SK-N-SH (cell line): ENCODE results near the gene HSD17B11.

Source experiments
- CHD2 ChIP-seq: fragments of 150-350 bp; IDR thresholded peaks from 2 replicates; pipeline ENCODE4 v1.6.1; 2018; ENCODE audit warnings: low read length; ENCODE audit not compliant: partially characterized antibody
- CTCF ChIP-seq: fragments of 200-600 bp; sonication (generic); IDR thresholded peaks from 2 replicates; pipeline ENCODE4 v1.6.1; 2017; ENCODE audit warnings: antibody characterized with exemption, mild to moderate bottlenecking, moderate library complexity
- EP300 ChIP-seq, 2 experiments: IDR thresholded peaks; 2 replicates each; pipeline versions ENCODE4 v1.4.0 to v1.6.1; 2012; ENCODE audit warnings: borderline replicate concordance in 1 of 2, low read depth in 1 of 2, low read length in 1 of 2
- POLR2AphosphoS5 ChIP-seq: IDR thresholded peaks from 2 replicates; pipeline ENCODE4 v1.6.1; 2012; ENCODE audit warnings: low read depth, low read length
- RAD21 ChIP-seq: IDR thresholded peaks from 2 replicates; pipeline ENCODE4 v1.6.1; 2012; ENCODE audit warnings: mild to moderate bottlenecking, low read length
- SIN3A ChIP-seq: IDR thresholded peaks from 2 replicates; pipeline ENCODE4 v1.6.1; 2012; ENCODE audit warnings: low read depth, mild to moderate bottlenecking, low read length, moderate library complexity, borderline replicate concordance
- SMC3 ChIP-seq: IDR thresholded peaks from 2 replicates; pipeline ENCODE4 v1.6.1; 2012; ENCODE audit warnings: low read depth, low read length, improper control_type of control experiment
- USF2 ChIP-seq: fragments of 150-350 bp; IDR thresholded peaks from 2 replicates; pipeline ENCODE4 v1.6.1; 2017; ENCODE audit warnings: antibody characterized with exemption, low read length, low read depth, borderline replicate concordance

GRCh38 chr4:87298362-87298761 lies 92.6 kb downstream of the HSD17B11 start:
- TF ChIP-seq RAD21 (no peak), CHD2 (no peak), CTCF (no peak), POLR2AphosphoS5 (no peak), SMC3 (no peak), EP300 (IDR thresholded peaks at IDR 0.05; ENCODE audit: borderline replicate concordance in 1 of 2, low read depth in 1 of 2, low read length in 1 of 2) (no peak), SIN3A (no peak), USF2 (no peak)
